K562 (cell line): ENCODE measurements around the gene PRSS8. TPM values are rescaled to one million over a fixed set of nuclear protein-coding genes. Genes with fewer than 3 reads are reported as not detected.

Experiments used
- ATF1 ChIP-seq, 2 experiments: fragments of 450-650 bp in 1 of 2; IDR thresholded peaks; 2 replicates each; pipeline ENCODE4 v1.6.1; 2016; ENCODE audit warnings: missing compliant biosample characterization in 1 of 2, missing genetic modification characterization in 1 of 2
- FIP1L1 ChIP-seq: fragments of 200-400 bp; formaldehyde crosslinking; IDR thresholded peaks from 2 replicates; pipeline ENCODE4 v1.6.1; 2018; ENCODE audit warnings: mild to moderate bottlenecking, low read depth, low read length; ENCODE audit not compliant: poor library complexity, severe bottlenecking
- GABPA ChIP-seq: fragments of 200-800 bp; sonication (Bioruptor generic); conservative IDR thresholded peaks from 2 replicates; pipeline ENCODE4 v1.6.1; 2016; ENCODE audit warnings: low read depth, missing genetic modification characterization, missing compliant biosample characterization
- GABPB1 ChIP-seq: sonication (generic); formaldehyde crosslinking; IDR thresholded peaks from 2 replicates; pipeline ENCODE4 v1.8.0; 2022; ENCODE audit warnings: mild to moderate bottlenecking, missing genetic modification reagents
- HCFC1 ChIP-seq: IDR thresholded peaks from 2 replicates; pipeline ENCODE4 v1.6.1; 2012; ENCODE audit warnings: low read depth, low read length, improper control_type of control experiment
- HDAC2 ChIP-seq: fragments of 450-650 bp; IDR thresholded peaks from 2 replicates; pipeline ENCODE4 v1.6.1; 2016; ENCODE audit warnings: mild to moderate bottlenecking
- HNRNPL ChIP-seq: fragments of 200-400 bp; formaldehyde crosslinking; IDR thresholded peaks from 2 replicates; pipeline ENCODE4 v1.6.1; 2017; ENCODE audit warnings: low read depth, mild to moderate bottlenecking, low read length
- IRF2 ChIP-seq: sonication (generic); formaldehyde crosslinking; IDR thresholded peaks from 2 replicates; pipeline ENCODE4 v1.8.1; 2022; ENCODE audit warnings: mild to moderate bottlenecking, missing genetic modification reagents
- KAT7 ChIP-seq: sonication (generic); formaldehyde crosslinking; IDR thresholded peaks from 2 replicates; pipeline ENCODE4 v1.8.0; 2022; ENCODE audit warnings: missing genetic modification reagents, mild to moderate bottlenecking, borderline replicate concordance
- KDM2B ChIP-seq: fragments of 250-450 bp; sonication (Bioruptor Pico); IDR thresholded peaks from 2 replicates; pipeline ENCODE4 v1.8.0; 2021; ENCODE audit warnings: mild to moderate bottlenecking, moderate library complexity
- KDM5B ChIP-seq: fragments of 200-600 bp; sonication (generic); IDR thresholded peaks from 2 replicates; pipeline ENCODE4 v1.6.1; 2012; ENCODE audit warnings: low read depth, mild to moderate bottlenecking, moderate library complexity, low read length, control low read depth, inconsistent platforms; ENCODE audit not compliant: insufficient replicate concordance
- L3MBTL2 ChIP-seq: fragments of 450-650 bp; IDR thresholded peaks from 2 replicates; pipeline ENCODE4 v1.6.1; 2016; ENCODE audit warnings: mild to moderate bottlenecking, moderate library complexity
- MBD2 ChIP-seq: sonication (generic); IDR thresholded peaks from 2 replicates; pipeline ENCODE4 v1.6.1; 2016; ENCODE audit warnings: low read depth, borderline replicate concordance
- POLR2B ChIP-seq: fragments of 450-650 bp; IDR thresholded peaks from 2 replicates; pipeline ENCODE4 v1.6.1; 2018; ENCODE audit warnings: low read depth; ENCODE audit not compliant: partially characterized antibody
- PRPF4 ChIP-seq: fragments of 200-400 bp; formaldehyde crosslinking; IDR thresholded peaks from one replicate; pipeline ENCODE4 v1.6.1; 2017; ENCODE audit warnings: low read length, low read depth, mild to moderate bottlenecking; ENCODE audit not compliant: insufficient read depth, poor library complexity, severe bottlenecking
- PTRF ChIP-seq: fragments of 450-650 bp; IDR thresholded peaks from 2 replicates; pipeline ENCODE4 v1.6.1; 2016; ENCODE audit warnings: mild to moderate bottlenecking, missing genetic modification characterization, missing compliant biosample characterization
- RAD51 ChIP-seq: fragments of 450-650 bp; IDR thresholded peaks from 2 replicates; pipeline ENCODE4 v1.7.1; 2016; ENCODE audit warnings: low read depth, mild to moderate bottlenecking, borderline replicate concordance
- RBM34 ChIP-seq: fragments of 200-400 bp; formaldehyde crosslinking; IDR thresholded peaks from 2 replicates; pipeline ENCODE4 v1.6.1; 2018; ENCODE audit warnings: low read length, borderline replicate concordance; ENCODE audit not compliant: insufficient read depth
- SIN3A ChIP-seq, 2 experiments: fragments of 150-350 bp in 1 of 2; IDR thresholded peaks; 2 replicates each; pipeline ENCODE4 v1.6.1; 2011 to 2016; ENCODE audit warnings: borderline replicate concordance in 2 of 2, low read depth in 2 of 2, low read length in 2 of 2, mild to moderate bottlenecking in 2 of 2, moderate library complexity in 2 of 2; ENCODE audit not compliant: control insufficient read depth in 1 of 2
- SMARCB1 ChIP-seq: IDR thresholded peaks from 2 replicates; pipeline ENCODE4 v1.6.1; 2011; ENCODE audit warnings: improper control_type of control experiment, low read depth; ENCODE audit not compliant: insufficient read length
- TBP ChIP-seq: optimal IDR thresholded peaks from 2 replicates; pipeline ENCODE3; 2011; ENCODE audit warnings: low read depth, low read length, improper control_type of control experiment
- ZEB2 ChIP-seq: fragments of 450-650 bp; IDR thresholded peaks from 2 replicates; pipeline ENCODE4 v1.6.1; 2016
- ZNF609 ChIP-seq: sonication (generic); formaldehyde crosslinking; IDR thresholded peaks from 2 replicates; pipeline ENCODE4 v1.8.1; 2023; ENCODE audit warnings: missing genetic modification reagents, mild to moderate bottlenecking, borderline replicate concordance
- polyA plus RNA-seq, 8 experiments: library from polyadenylated mRNA; depleted of rRNA in 4 of 8; stranded (reverse) in 5 of 8; unstranded in 3 of 8; fragments of >200 nt; fragmentation: Nextera tagmentation in 2 of 8; fragmentation: Illumina TruSeq in 1 of 8; extraction: Ambion mirVana in 2 of 8; extraction: Trizol in 1 of 8; gene quantifications; 2 replicates each; pipeline versions ENCODE4 v1.2.1 to v1.2.3, GENCODE V29; 2011 to 2014; ENCODE audit warnings: inconsistent platforms in 1 of 8, missing spikeins in 1 of 8
- total RNA-seq, 7 experiments: library from RNA; depleted of rRNA in 6 of 7; stranded (reverse); fragments of >200 nt in 6 of 7; fragmentation: Illumina TruSeq in 2 of 7; extraction: Trizol in 2 of 7; gene quantifications; 2 replicates each; pipeline versions ENCODE4 v1.2.1 to v1.2.3, GENCODE V29; 2011 to 2021; ENCODE audit warnings: low replicate concordance in 1 of 7

Gene PRSS8
- total and polyA plus RNA-seq, 9 of the 15 experiments (the other 6 are each of a cell fraction or from before 2014, with no cell fraction given), result 0.25 to 3.9 (median 1.3) TPM; not detected in 1

- TF ChIP-seq RBM34, result 0 out of 2 replicates have a peak, but pooled peaks have one; percentile 59
- peak; percentile 50 for TF ChIP-seq KDM5B
- peak; percentile 20 for TF ChIP-seq POLR2B
- TF ChIP-seq L3MBTL2, result peak; percentile 78
- no peak for TF ChIP-seq HDAC2
- TF ChIP-seq RAD51, result no peak
- TF ChIP-seq ZNF609 (CRISPR knock-in tag), result no peak
- TF ChIP-seq FIP1L1, result peak; percentile 78
- TF ChIP-seq PTRF (tag), result no peak
- peak; percentile 51; the same call in 1 of the 2 replicates for TF ChIP-seq MBD2
- TF ChIP-seq GABPA (tag), result peak; percentile 1; the same call in 1 of the 2 replicates
- TF ChIP-seq KAT7 (CRISPR knock-in tag), result 0 out of 2 replicates have a peak, but pooled peaks have one; percentile 47
- no peak for TF ChIP-seq IRF2 (CRISPR knock-in tag)
- no peak for TF ChIP-seq PRPF4
- no peak for TF ChIP-seq SMARCB1
- no peak for TF ChIP-seq ZEB2
- TF ChIP-seq HCFC1, result peak; percentile 96
- no peak for TF ChIP-seq KDM2B (CRISPR knock-in tag)
- TF ChIP-seq GABPB1 (CRISPR knock-in tag), result peak; percentile 62; the same call in 1 of the 2 replicates
- TF ChIP-seq TBP, result peak; percentile 39
- TF ChIP-seq SIN3A (IDR thresholded peaks at IDR 0.05; ENCODE audit: borderline replicate concordance in 2 of 2, control insufficient read depth in 1 of 2, low read depth in 2 of 2, low read length in 2 of 2), result peak; percentile 47 to 48; a peak in 1 of 4 replicates
- peak; percentile 88 for TF ChIP-seq HNRNPL
- no peak for TF ChIP-seq ATF1 (CRISPR knock-in tag; IDR thresholded peaks at IDR 0.05)
- TF ChIP-seq ATF1 (tag; IDR thresholded peaks at IDR 0.05), result peak; percentile 97
Measured at GRCh38 chr16:31108035-31108793, 27.3 kb downstream of the PRSS8 start, which contains the start of gene BCKDK (continued).
